ENCODE data around the gene TMEM245. TPM values are rescaled to one million over a fixed set of nuclear protein-coding genes. Genes with fewer than 3 reads are reported as not detected.

The TMEM245 gene
- total and polyA plus RNA-seq, 2 donors (not counting 1 experiment from before 2014, with no cell fraction given) = 6.3 to 34.3 TPM

DNA sequence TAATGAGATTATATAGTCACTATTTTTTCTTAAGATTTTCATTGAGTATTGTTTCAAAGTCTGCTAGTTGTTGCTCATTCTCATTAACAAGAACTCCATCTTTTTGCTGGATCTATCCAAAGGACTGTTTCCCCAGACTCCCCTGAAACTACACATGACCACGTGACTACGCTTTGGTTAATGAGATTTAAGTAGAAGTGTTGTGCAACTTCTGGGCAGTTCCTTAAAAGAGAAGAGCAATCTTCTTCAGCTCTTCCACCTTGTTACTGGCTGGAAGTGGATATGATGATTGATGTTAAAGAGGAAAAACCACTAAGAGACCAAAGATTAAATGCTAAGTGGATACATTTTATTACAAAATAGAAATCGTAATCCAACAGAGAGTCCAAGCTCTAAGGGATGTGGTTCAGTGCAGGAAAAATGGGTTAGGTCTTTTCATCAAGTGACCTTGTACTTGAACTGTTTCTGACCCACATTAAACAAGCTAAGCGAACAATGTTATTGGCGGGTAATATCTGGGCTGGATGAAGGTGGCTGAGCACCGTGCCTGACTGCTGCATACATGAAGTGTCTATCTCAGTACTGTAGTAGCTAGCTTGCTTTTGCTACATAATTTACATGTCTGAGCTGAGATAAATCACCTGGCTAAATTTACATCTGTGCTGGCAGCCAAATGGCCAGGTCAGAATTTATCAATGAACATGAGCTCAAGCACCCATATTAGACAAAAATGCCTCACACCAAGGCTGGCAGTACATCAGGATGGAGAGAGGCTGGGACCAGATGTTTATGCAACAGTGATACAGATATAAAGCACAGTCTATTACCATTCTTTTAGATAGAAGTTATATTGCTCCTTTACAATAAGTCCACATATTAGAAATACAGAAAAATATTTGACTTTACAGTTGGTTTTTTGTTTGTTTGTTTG is 98.9 kb downstream of the TMEM245 start:
- Histone ChIP-seq H3K27ac (ENCODE audit: low read length in 2 of 2) (no peak overlapping the region), H3K9ac (ENCODE audit: low read length) (no peak overlapping the region), H3K79me2 (ENCODE audit: control insufficient read depth, insufficient read depth, low read length) (no peaks in the 10 kb centered on the region), H3K4me2 (replicated peaks; ENCODE audit: low read depth, low read length, poor library complexity, severe bottlenecking) (no peak overlapping the region), H3K4me1 (ENCODE audit: control insufficient read depth in 2 of 2, insufficient read depth in 2 of 2, low read length in 2 of 2) (peaks cover 0 to 4% of the 10 kb centered on the region in 2 donors), H3K4me3 (ENCODE audit: control extremely low read depth in 1 of 5, extremely low read depth in 1 of 5, insufficient read depth in 1 of 5, low read depth in 2 of 5, low read length in 4 of 5) (no peak overlapping the region), H2AFZ (ENCODE audit: insufficient read depth, low read depth, low read length, poor library complexity, severe bottlenecking) (no peak overlapping the region), H3K27me3 (replicated peaks in 1 of 4; ENCODE audit: control extremely low read depth in 1 of 4, control insufficient read depth in 3 of 4, insufficient read depth in 4 of 4, low read length in 3 of 4) (no peaks in the 10 kb centered on the region), H4K20me1 (ENCODE audit: control insufficient read depth, insufficient read depth, low read length, poor library complexity, severe bottlenecking) (no peaks in the 10 kb centered on the region), H3K36me3 (replicated peaks in 1 of 2; ENCODE audit: control extremely low read depth in 1 of 2, control insufficient read depth in 1 of 2, extremely low read depth in 1 of 2, insufficient read depth in 2 of 2, low read length in 1 of 2) (peaks cover 9 to 27% of the 10 kb centered on the region in 2 experiments), H3K9me3 (ENCODE audit: control extremely low read depth in 1 of 3, control insufficient read depth in 2 of 3, insufficient read depth in 1 of 3, low read length in 2 of 3) (no peaks in the 10 kb centered on the region)
- Mint-ChIP-seq H3K27ac (no peak overlapping the region), H3K4me1 (peaks cover 15% of the 10 kb centered on the region), H3K9me3 (ENCODE audit: insufficient read depth) (no peaks in the 10 kb centered on the region), H3K4me3 (no peak overlapping the region), H3K27me3 (no peaks in the 10 kb centered on the region)
- CTCF ChIA-PET = interaction anchor here (0.6 kb wide), 1 partner anchor 1741 kb away, joined by 3 read pairs; no protein-coding TSS in a partner anchor
- DNase-seq (no peak), ATAC-seq (ENCODE audit: low read depth) (no peak)
- no peak for TF ChIP-seq EZH2 (IDR thresholded peaks at IDR 0.05; ENCODE audit: borderline replicate concordance, insufficient read depth, low read depth, low read length, poor library complexity, severe bottlenecking)
- TF ChIP-seq, protein P1, sequence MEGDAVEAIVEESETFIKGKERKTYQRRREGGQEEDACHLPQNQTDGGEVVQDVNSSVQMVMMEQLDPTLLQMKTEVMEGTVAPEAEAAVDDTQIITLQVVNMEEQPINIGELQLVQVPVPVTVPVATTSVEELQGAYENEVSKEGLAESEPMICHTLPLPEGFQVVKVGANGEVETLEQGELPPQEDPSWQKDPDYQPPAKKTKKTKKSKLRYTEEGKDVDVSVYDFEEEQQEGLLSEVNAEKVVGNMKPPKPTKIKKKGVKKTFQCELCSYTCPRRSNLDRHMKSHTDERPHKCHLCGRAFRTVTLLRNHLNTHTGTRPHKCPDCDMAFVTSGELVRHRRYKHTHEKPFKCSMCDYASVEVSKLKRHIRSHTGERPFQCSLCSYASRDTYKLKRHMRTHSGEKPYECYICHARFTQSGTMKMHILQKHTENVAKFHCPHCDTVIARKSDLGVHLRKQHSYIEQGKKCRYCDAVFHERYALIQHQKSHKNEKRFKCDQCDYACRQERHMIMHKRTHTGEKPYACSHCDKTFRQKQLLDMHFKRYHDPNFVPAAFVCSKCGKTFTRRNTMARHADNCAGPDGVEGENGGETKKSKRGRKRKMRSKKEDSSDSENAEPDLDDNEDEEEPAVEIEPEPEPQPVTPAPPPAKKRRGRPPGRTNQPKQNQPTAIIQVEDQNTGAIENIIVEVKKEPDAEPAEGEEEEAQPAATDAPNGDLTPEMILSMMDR (IDR thresholded peaks at IDR 0.05) = no peak
- WGBS (ENCODE audit: insufficient coverage) = no CpG with 5 or more reads among the region's 6 CpGs
- POLR2A ChIA-PET = interaction anchor here (0.7 kb wide), 1 partner anchor 78 kb away, joined by 3 read pairs; no protein-coding TSS in a partner anchor
- intact Hi-C loops (cut with micrococcal nuclease) = no loop called here

DNA sequence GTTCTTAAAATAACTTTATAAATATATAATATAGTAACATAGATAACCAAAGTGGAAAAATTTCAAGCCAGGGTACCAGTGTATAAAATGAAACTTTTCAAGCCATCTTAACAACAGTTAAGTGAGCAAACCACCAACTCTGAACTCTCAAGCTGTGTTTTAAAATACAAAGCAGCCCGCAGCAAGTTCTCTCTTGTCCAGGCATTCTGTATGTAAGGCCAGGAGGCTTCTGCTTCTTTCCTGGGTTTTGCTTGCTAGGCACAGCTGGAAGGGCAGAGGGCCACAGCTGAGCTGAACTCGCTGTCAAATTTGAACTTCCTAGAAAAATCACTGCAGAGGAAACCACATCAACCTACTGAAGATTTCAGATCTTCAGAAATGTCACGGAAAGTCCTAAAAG is 99.6 kb downstream of the TMEM245 start:
- TF ChIP-seq, protein P1 (IDR thresholded peaks at IDR 0.05) = no peak
- TF ChIP-seq EZH2 (IDR thresholded peaks at IDR 0.05; ENCODE audit: borderline replicate concordance, insufficient read depth, low read depth, low read length, poor library complexity, severe bottlenecking) = no peak
- no peaks in the 10 kb centered on the region for H3K9me3 ChIP-seq (ENCODE audit: control extremely low read depth in 1 of 3, control insufficient read depth in 2 of 3, insufficient read depth in 1 of 3, low read length in 2 of 3)
- no peak overlapping the region for H3K27ac Mint-ChIP-seq
- no peak overlapping the region for H2AFZ ChIP-seq (ENCODE audit: insufficient read depth, low read depth, low read length, poor library complexity, severe bottlenecking)
- no peak overlapping the region for H3K4me3 ChIP-seq (ENCODE audit: control extremely low read depth in 1 of 5, extremely low read depth in 1 of 5, insufficient read depth in 1 of 5, low read depth in 2 of 5, low read length in 4 of 5)
- no peak overlapping the region for H3K9ac ChIP-seq (ENCODE audit: low read length)
- H4K20me1 ChIP-seq (ENCODE audit: control insufficient read depth, insufficient read depth, low read length, poor library complexity, severe bottlenecking) = no peaks in the 10 kb centered on the region
- H3K4me2 ChIP-seq (replicated peaks; ENCODE audit: low read depth, low read length, poor library complexity, severe bottlenecking) = no peak overlapping the region
- DNase-seq (no peak), ATAC-seq (ENCODE audit: low read depth) (no peak)
- ChIA-PET POLR2A (no interaction called here), CTCF (interaction anchor here (0.6 kb wide), 1 partner anchor 1741 kb away, joined by 3 read pairs; no protein-coding TSS in a partner anchor)
- H3K9me3 Mint-ChIP-seq (ENCODE audit: insufficient read depth) = no peaks in the 10 kb centered on the region
- H3K36me3 ChIP-seq (replicated peaks in 1 of 2; ENCODE audit: control extremely low read depth in 1 of 2, control insufficient read depth in 1 of 2, extremely low read depth in 1 of 2, insufficient read depth in 2 of 2, low read length in 1 of 2) = peaks cover 9 to 21% of the 10 kb centered on the region in 2 experiments
- no peak overlapping the region for H3K4me3 Mint-ChIP-seq
- no peaks in the 10 kb centered on the region for H3K79me2 ChIP-seq (ENCODE audit: control insufficient read depth, insufficient read depth, low read length)
- no CpG with 5 or more reads among the region's 3 CpGs for WGBS (ENCODE audit: insufficient coverage)
- H3K4me1 ChIP-seq (ENCODE audit: control insufficient read depth in 2 of 2, insufficient read depth in 2 of 2, low read length in 2 of 2) = peaks cover 0 to 4% of the 10 kb centered on the region in 2 donors
- H3K27me3 ChIP-seq (replicated peaks in 1 of 4; ENCODE audit: control extremely low read depth in 1 of 4, control insufficient read depth in 3 of 4, insufficient read depth in 4 of 4, low read length in 3 of 4) = no peaks in the 10 kb centered on the region
- intact Hi-C loops (cut with micrococcal nuclease) = no loop called here
- no peaks in the 10 kb centered on the region for H3K27me3 Mint-ChIP-seq
- peaks cover 15% of the 10 kb centered on the region for H3K4me1 Mint-ChIP-seq
- no peak overlapping the region for H3K27ac ChIP-seq (ENCODE audit: low read length in 2 of 2)
